ENCODE results near the gene KIFC1.

Gene KIFC1

DNA sequence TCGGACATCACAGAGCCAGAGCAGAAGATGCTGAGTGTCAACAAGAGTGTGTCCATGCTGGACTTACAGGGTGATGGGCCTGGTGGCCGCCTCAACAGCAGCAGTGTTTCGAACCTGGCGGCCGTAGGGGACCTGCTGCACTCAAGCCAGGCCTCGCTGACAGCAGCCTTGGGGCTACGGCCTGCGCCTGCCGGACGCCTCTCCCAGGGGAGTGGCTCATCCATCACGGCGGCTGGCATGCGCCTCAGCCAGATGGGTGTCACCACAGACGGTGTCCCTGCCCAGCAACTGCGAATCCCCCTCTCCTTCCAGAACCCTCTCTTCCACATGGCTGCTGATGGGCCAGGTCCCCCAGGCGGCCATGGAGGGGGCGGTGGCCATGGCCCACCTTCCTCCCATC lies 51.4 kb downstream of the KIFC1 start:
- no peak for DNase-seq (ENCODE audit: low spot score)

DNA sequence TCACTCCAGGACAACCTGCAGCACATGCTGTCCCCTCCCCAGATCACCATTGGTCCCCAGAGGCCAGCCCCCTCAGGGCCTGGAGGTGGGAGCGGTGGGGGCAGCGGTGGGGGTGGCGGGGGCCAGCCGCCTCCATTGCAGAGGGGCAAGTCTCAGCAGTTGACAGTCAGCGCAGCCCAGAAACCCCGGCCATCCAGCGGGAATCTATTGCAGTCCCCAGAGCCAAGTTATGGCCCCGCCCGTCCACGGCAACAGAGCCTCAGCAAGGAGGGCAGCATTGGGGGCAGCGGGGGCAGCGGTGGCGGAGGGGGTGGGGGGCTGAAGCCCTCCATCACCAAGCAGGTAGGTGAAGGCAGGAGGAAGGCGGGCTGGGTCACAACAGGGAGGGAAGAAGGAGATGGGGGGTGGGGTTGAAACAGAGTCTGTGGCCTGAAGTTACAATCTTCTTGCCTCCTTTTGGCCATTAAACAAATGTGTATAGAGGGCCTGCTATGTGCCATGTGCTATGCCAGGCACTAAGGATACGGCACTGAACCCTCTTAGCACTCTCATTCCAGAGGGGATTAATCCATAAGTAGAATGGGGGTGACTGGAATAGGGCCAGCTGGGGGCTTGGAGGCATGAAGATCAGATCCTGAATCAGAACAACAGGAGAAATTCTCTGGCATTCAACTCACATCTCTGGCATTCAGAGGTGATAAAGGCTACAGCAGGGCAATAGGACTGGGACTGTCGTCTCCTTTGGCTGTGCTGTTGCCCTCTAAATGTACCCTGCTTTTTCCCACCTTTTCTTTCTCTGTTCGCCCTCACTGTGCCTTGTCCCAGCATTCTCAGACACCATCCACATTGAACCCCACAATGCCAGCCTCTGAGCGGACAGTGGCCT lies 52.2 kb downstream of the KIFC1 start:
- DNase-seq (ENCODE audit: low spot score), result no peak

DNA sequence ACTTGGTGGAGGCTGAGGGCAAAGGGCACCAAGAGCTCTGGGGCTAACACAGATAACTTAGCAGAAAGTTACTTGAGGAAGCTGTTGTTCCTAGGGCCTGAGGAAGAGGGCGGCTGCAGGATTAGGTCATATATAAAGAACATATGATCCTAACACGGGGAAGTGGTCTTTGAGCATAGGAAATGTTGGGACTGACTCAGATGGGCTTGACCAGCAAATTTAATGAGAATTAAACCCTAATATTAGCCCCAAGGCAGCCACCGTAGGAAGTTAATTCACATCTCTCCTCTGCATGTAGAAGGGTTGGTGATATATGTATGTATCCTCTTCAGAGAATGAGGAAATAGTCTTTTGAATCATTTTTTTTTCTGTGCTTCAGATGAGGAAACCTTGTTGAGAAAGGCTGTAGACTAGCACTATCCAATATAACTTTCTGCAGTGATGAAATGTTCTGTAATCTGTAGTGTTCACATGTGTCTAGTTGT lies 53.5 kb downstream of the KIFC1 start:
- no peak for DNase-seq (ENCODE audit: low spot score)

DNA sequence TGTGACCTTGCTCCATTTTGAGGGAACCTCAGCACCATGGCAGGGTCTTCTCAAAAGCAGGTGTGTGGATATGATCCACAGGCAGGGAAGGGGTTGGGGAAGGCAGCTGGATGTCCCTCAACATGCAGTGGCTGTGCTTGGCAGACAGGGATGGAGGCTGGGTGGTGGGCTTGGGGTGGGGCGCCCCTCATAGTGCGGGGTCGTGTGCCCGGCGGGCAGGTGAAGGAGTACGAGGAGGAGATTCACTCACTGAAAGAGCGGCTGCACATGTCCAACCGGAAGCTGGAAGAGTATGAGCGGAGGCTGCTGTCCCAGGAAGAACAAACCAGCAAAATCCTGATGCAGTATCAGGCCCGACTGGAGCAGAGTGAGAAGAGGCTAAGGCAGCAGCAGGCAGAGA lies 54.7 kb downstream of the KIFC1 start:
- no peak for DNase-seq (ENCODE audit: low spot score)

DNA sequence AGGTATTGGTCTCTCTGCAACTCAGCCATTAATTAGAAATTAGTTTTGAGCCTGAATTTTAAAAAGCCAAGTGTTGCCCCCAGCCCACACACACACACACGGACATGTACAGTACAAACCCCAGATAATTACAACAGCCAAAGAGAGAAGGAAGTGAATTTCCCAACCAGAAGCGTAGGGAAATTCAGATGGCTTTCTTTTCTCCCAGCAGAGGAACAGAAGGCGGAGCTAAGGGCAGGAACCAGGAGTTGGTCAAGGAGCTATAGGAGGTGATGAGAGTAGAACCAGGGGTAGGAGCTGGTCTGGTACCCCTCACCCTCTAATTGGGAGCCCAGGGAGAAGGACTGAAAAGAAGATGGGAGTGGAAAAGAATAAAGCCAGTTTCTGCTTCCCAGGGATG lies 58.8 kb downstream of the KIFC1 start:
- no peak for DNase-seq (ENCODE audit: low spot score)

DNA sequence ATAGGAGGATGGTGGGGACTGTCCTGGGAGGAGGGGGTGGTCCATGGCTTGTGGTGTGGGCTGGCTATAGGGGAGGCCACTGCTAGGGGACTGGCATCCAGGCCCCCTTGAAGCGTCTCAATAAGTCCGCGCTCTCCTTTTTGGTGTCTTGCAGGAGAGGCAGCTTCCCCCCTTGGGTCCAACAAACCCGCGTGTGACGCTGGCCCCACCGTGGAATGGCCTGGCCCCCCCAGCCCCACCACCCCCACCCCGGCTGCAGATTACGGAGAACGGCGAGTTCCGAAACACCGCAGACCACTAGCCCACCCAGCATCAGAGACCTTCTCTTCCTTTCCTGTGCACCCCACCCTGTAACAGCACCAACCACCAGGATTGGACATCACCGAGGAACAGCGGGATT lies 60.0 kb downstream of the KIFC1 start:
- no peak for DNase-seq (ENCODE audit: low spot score)

DNA sequence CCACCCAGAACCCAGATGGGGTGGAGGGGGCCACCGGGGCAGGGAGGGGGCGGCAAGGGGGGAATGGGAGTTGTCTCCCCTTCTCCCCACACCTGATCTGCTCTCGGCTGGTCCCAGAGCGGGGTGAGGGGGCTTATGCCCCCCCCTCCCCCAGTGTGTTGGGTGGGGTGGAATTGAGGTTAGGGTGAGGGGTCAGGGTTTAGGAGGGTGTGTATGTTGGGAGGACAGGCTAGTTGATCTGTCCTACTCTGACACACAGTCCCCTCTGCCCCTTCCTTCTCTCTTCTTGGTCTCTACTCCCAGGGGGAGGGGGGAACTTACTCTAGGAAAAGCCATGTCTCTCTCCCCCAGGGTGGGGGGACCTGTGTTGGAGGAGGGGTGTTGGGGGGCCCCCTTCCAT lies 60.9 kb downstream of the KIFC1 start:
- DNase-seq (ENCODE audit: low spot score), result no peak

DNA sequence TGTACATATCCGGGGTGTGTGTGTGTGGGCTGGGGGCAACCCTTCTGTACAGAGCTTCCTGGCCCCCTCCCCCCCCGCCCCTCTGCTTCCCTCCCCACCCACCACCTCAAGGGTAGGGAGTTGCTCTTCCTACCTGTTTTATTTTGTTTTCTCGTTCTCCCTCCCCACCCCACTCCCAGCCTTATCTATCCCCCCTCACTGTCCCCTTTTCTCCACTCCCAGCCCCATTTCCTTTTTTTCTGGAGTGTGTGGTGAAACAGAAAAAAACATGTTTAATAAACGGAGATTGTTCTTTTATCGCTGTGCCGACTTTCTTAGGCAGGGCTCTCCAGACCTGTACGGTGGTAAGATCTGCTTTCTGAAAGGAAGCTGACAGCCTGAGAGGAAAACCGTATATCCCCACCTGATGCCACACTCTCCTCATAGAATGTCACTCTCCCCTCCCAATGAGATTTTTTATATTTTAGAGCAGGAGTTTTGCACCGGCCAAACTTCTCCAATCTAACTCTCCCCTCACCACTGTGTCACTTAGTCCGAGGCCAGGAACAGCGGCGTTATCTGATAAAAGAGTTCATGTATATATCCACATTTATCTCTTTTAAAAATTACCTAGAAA lies 61.9 kb downstream of the KIFC1 start:
- peak; percentile 35 for DNase-seq (ENCODE audit: low spot score)

DNA sequence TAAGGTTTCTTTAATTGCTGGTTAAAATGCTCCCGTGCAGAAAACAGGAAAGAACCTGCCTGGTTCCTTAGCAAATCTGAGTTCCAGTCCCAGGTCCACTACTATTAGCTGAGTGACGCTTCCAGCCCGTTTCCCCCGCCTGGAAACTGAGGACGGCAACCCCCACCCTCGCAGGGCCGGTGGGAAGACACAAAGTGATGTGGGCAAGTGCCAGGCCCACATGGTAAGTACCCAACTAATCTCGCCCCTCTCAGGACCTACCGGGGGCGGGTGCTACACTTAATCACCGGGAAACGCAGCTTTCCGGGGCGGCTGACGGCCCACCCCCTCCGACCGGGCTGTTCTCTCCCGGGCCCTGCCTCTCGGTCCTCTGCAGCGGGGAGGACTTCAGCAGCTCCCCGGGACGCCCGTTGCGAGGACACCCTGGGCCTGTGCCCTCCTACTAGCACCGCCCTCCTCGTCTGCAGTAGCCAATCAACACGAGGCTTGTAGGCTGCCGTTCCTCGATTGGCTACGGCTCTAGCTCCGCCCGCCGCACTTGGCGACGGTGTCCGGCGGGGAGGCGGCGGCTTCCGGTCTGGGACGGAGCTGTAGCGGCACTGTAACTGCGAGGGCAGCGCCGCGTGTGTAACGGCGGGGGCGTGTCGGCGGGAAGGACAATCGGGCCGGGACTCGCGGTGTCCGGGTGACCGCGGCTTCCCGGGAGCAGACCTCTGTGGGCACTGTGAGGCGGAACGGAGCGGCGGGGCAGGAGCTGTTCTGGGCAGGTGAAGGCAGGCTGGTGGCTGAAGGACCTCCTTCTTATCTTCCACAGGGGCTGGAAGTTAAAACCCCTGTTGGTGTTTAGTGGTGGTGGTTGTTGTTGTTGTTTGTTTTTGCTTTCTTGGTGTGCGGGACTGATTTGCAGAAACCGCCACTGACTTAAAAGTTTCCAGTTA lies 62.7 kb downstream of the KIFC1 start, which contains the start of gene ZBTB9:
ZBTB9 (plus strand) TSS at position 568 of the 938 bp plus-strand sequence. CDS start 525 bp downstream, outside the sequence.
- peak; percentile 100 for DNase-seq (ENCODE audit: low spot score)

DNA sequence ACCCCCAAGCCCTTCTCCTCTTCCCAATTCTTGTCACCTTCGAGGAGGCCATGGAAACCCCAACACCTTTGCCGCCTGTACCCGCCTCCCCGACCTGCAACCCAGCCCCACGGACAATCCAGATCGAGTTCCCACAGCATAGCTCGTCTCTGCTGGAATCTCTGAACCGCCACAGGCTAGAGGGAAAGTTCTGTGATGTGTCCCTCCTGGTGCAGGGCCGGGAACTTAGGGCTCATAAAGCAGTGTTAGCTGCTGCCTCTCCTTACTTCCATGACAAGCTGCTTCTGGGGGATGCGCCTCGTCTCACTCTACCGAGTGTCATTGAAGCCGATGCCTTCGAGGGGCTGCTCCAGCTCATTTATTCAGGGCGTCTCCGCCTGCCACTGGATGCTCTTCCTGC lies 63.4 kb downstream of the KIFC1 start:
- DNase-seq (ENCODE audit: low spot score), result no peak

DNA sequence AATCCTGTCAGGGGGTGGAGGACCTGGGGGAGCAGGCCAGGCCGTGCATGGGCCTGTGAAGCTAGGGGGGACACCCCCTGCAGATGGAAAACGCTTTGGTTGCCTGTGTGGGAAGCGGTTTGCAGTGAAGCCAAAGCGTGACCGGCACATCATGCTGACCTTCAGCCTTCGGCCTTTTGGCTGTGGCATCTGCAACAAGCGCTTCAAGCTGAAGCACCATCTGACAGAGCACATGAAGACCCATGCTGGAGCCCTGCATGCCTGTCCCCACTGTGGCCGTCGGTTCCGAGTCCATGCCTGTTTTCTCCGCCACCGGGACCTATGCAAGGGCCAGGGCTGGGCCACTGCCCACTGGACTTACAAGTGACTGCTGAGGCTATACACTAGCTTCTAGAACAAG lies 64.5 kb downstream of the KIFC1 start:
- no peak for DNase-seq (ENCODE audit: low spot score)

DNA sequence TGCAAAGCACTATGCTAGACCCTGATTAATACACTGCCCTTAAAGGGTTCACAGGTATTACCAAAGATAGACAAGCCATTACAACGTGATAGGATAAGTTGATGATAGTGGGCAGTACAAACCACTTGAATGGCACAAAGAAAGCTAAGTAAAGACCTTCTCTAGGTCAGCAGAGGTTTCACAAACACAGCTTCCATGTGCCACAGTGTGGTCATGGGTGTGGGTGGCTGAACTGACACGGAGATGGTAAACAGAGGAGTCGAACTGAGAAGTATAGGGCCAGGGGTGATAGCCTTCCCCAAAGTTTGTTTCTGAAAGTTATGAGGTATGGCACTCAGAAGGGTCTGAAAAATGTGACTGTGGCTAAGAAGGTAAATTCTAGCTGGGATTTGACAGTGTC lies 67.1 kb downstream of the KIFC1 start:
- DNase-seq (ENCODE audit: low spot score), result no peak

DNA sequence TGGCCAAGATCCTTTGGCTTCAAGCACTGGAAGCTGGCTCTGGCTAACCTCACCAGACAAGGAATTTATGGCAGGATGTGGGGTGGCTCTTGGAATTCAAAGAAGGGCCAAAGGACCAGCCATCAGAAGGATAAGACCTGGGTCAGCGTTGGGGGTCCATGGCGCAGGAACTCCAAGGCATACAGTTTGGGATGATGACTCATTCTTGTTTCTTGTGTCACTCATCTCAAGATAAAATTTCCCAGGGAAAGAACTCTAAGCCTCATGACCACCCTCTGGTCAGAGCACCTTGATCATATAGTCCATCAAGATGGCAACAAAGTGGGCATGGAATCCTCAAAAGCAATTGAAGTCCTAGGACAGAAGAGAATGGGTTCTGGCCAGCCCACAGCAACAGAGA lies 67.6 kb downstream of the KIFC1 start:
- no peak for DNase-seq (ENCODE audit: low spot score)
